ENCODE data around the gene COL23A1.

Gene COL23A1

DNA sequence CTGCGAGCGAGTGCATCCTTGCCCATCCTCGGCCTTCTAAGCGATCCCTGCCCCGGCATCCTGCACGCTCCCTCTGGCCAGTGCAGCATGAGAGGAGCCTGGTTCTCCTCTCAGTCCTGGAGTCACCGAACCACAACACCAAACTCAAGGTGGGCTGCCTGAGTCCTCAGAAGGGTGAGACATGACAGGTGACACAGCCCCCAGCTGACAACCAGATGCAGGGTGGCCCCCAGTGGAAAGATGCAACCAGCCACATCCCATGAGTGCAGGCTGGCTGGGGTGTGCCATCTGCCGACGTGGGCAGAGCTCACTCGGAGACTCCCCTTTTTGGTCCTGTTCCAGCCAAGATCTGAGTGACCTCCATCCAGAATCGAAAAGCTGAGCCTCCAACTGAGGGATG, 58.4 kb downstream of the COL23A1 start:
- no peak for DNase-seq (ENCODE audit: low spot score)

- DNase-seq (ENCODE audit: low spot score): no peak
Measured at GRCh38 chr5:178530526-178530925, 59.7 kb downstream of the COL23A1 start.

- no peak for DNase-seq (ENCODE audit: low spot score)
Measured at GRCh38 chr5:178529080-178529479, 61.1 kb downstream of the COL23A1 start.

DNA sequence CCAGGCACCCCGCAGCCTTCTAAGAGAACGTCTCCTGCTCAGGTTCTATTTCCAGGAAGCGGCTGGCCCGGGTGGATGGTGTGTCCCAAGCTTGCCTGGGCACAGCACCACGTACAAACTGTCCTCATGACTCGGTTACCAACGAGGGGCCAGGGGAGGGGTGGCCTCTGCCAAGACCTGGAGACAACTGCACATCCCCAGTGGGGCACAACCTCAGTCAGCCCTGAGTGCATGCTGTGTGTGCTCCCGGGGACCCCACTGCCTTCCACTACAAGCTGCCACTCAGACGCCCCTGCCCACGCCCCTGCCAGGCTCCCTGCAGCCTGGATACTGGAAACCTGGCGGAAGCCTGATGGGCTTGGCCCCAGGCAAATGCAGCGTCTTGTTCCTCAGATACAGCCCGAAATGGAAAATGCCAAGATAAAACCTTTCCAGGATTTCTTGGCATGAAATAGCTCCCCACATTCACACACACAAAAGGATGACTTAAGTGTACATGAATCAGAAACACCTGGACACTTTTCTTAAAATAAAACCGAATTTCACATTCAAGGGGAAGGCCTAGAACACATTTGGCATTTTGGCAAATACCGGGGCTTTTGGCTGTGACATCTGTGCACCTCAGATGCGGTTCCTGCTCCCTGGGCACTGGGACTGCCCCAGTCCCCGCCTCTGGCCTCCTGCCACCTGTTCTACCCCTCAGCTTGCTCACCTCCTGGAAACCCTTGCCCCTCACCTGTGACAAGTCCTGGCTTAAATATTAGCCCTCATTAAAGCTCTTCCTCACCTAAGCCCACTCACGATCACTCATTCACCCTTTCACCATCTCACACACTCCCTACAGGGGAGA, 62.5 kb downstream of the COL23A1 start:
- no peak for DNase-seq (ENCODE audit: low spot score)

- no peak for DNase-seq (ENCODE audit: low spot score)
Measured at GRCh38 chr5:178526773-178527457, 63.3 kb downstream of the COL23A1 start.

- DNase-seq (ENCODE audit: low spot score): no peak
Measured at GRCh38 chr5:178525906-178526732, 64.1 kb downstream of the COL23A1 start.

GRCh38 chr5:178524093-178524882, 65.9 kb downstream of the COL23A1 start:
- no peak for DNase-seq (ENCODE audit: low spot score)

- no peak for DNase-seq (ENCODE audit: low spot score)
Measured at GRCh38 chr5:178522361-178522760, 67.8 kb downstream of the COL23A1 start.

- DNase-seq (ENCODE audit: low spot score): no peak
Measured at GRCh38 chr5:178520851-178521250, 69.3 kb downstream of the COL23A1 start.

DNA sequence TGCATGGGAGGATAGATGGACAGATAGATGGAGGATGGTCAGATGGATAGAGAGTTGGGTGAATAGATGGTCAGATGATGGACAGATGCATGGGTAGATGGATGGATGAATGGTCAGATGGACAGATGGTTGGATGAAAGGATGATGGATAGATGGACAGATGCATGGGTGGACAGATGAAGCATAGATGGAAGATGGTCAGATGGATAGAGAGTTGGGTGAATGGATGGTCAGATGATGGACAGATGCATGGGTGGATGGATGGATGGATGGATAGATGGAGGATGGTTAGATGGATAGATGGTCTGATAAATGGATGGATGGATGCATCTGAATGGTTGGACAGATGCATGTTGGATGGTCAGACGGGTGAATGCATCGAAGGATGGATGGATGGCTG, 70.4 kb downstream of the COL23A1 start:
- DNase-seq (ENCODE audit: low spot score): no peak

DNA sequence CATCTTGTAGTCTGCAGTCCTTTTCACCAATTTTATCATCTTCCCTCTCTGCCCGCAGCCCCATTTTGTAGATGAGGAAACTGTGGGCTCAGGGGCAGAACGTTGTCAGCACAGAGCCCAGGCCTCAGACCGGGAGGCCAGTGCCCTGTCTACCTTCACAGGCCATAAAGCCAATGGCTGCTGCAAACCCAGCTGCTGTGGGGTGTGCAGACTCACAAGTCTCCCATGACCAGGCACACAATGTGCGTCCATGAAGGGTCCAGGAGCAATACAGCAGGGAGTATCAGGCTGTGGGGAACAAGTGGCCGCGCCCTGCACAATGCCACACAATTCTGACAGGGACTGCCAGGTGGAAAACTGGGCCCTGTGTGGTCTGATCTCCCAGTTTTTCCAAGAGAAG, 71.0 kb downstream of the COL23A1 start:
- DNase-seq (ENCODE audit: low spot score): no peak

DNA sequence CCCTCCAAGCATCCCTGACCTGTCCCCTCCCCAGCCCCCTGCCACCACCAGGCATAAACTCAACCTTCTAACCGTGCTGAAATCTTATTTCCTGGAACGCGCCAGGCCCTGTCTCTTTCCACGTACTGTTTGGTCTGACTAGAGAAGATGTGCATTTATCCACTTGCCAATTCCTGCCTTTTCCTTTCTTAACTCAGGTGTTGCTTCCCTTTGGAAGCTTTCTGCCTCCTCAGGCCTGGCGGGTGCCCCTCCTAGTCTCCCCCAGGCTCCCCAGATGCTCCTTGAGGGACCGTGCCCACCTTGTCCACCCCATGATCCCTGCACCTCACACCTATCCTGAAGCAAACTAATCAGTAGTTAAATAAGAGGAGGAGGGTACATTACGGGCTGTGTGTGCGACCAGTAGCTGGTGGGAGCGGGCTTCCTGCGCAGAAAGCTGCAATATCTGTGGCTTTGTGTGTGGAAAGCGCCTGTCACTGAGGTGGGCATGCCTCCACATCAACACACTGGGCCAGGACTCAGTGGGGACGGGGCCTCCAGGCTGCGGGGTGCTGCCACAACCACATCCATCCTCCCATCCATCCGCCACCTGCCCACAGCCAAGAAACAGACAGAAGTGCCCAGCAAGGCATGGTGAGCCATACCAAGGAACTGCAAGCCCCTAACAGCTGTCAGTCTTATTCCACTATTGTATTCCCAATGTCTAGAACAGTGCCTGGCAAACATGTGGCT, 73.5 kb downstream of the COL23A1 start:
- DNase-seq (ENCODE audit: low spot score): no peak

GRCh38 chr5:178515776-178516503, 74.3 kb downstream of the COL23A1 start:
- no peak for DNase-seq (ENCODE audit: low spot score)

- no peak for DNase-seq (ENCODE audit: low spot score)
Measured at GRCh38 chr5:178514851-178515418, 75.3 kb downstream of the COL23A1 start.

DNA sequence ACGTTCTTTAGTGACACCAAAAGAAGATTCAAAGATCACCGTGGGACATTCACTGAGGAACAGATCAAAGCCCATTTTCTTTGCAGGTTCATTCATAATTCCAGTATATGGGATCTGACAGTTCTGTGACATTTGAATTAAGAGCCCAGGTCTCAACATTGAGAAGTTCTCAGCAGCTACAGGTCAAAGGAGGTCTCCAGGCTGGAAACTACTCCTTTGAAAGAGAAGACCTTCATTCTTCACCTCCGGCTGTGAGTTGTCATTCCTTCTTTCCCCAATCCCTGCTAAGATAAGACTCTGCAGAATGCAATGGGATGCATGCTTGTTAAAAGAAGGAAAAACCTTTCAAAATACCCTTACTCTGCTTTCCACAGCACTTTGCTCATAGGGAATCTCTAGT, 79.0 kb downstream of the COL23A1 start:
- no peak for DNase-seq (ENCODE audit: low spot score)

DNA sequence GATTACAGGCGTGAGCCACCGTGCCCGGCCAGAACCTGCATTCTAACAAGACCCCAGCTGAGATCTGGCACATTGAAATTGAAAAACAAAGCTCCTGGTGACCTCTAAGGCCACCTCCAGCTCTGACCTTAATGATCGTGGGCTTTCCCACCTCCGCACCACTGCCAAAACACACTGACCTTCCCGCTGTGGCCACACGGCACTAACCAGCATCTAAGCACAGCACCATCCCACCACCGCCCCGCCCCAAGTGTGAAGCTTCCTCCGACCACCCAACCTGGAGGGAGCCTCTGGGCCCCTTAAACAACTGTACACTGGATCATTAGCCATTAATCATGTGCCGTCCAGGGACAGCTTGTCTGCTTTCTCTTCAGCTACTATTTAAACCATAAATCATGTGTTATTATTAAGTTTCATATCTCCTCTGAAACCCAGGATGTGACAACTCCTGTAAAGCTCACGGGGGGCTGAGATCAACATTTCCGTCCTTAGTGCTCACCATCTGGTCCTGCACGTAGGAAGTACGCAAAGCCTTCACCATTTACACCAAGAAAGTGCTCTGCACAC, 80.6 kb downstream of the COL23A1 start:
- DNase-seq (ENCODE audit: low spot score): no peak

- no peak for DNase-seq (ENCODE audit: low spot score)
Measured at GRCh38 chr5:178507151-178507932, 82.9 kb downstream of the COL23A1 start.

DNA sequence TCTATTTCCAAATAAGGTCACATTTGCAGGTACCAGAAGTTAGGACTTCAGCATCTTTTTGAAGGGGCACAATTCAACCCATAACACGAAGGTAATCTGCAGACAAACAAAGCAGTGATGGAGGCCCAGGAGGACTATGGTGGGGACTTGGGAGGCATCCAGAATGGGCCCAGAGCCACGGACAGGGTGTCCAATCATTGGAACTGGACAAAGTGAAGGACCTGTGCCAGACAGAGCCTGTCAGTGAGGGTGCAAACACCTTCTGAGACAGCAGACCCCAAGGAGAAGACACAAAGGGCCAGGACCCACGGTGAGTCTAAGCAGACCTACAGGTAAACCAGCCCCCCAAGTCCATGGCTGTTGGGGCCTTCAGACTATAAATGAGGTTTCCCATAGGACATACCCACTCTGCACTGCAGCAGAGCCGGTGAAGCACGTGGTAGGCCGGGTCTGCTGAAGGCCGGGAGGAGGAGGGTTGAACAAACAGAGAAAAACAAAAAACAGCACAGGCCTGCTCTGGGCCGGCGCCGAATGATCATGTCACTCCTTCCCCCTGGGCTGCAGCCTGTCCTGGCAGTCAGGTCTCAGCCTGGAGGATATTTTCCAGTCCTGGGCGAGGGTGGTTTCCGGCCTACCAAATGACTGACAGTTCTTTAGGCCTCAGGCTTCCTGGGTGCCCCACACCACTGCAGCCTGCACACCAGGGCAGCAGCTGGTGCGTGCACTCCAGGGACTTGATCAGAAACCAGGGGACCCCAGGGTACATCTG, 84.4 kb downstream of the COL23A1 start:
- no peak for DNase-seq (ENCODE audit: low spot score)

All from activated CD4-positive, alpha-beta T cell treated with anti-CD3 and anti-CD28 coated beads, Interleukin-2, Interleukin-4, amounts not matched to agents 100 ng/mL and 50 ng/mL, durations not matched to agents 16 hours and 8 hours (primary cell).